SK-N-SH (cell line): Measurements from ENCODE around the gene DPF3. TPM values are rescaled to one million over a fixed set of nuclear protein-coding genes. Genes with fewer than 3 reads are reported as not detected.

Source experiments
- CTCF ChIA-PET: fragments of 300-600, 350-600 bp; formaldehyde crosslinking; extraction: SDS; loops from one replicate; lab custom pipeline; 2021; lab: Yijun Ruan, JAX
- POLR2A ChIA-PET: fragments of 350-600 bp; sonication (Branson Sonifier 250); formaldehyde crosslinking; extraction: SDS; loops from one replicate; lab custom pipeline; 2020; ENCODE audit warnings: antibody characterized with exemption, inconsistent platforms; lab: Yijun Ruan, JAX
- DNase-seq: peaks from one replicate; pipeline ENCODE4 v3.0.0; 2012
- H2AFZ ChIP-seq: fragments of 200-600 bp; sonication (generic); 2 replicates; pipeline ENCODE4 v1.8.1; 2016; ENCODE audit warnings: antibody characterized with exemption, mild to moderate bottlenecking, low read depth
- H3F3A ChIP-seq: fragments of 200-600 bp; sonication (generic); replicated peaks from 2 replicates; pipeline ENCODE3; 2016; ENCODE audit warnings: antibody characterized with exemption, mild to moderate bottlenecking; ENCODE audit not compliant: insufficient read depth
- H3K27ac ChIP-seq, 2 experiments: fragments of 200-500 bp in 1 of 2; fragments of 200-600 bp in 1 of 2; sonication (Bioruptor generic) in 1 of 2; sonication (generic), shearing (Covaris generic) in 1 of 2; 2 replicates each; pipeline versions ENCODE4 v1.5.1 to v1.6.1; 2014 to 2016; ENCODE audit warnings: low read depth in 2 of 2, inconsistent platforms in 1 of 2, low read length in 1 of 2, mild to moderate bottlenecking in 1 of 2, mixed read lengths in 1 of 2
- H3K27me3 ChIP-seq: fragments of 200-600 bp; sonication (generic), shearing (Covaris generic); 2 replicates; pipeline ENCODE4 v1.6.1; 2016; ENCODE audit warnings: mixed run types; ENCODE audit not compliant: insufficient read depth
- H3K36me3 ChIP-seq, 2 experiments: fragments of 200-500 bp in 1 of 2; fragments of 200-600 bp in 1 of 2; sonication (Bioruptor generic) in 1 of 2; sonication (generic) in 1 of 2; replicated peaks in 1 of 2; 2 replicates each; pipeline versions ENCODE3 to v1.5.1; 2014 to 2016; ENCODE audit warnings: low read length in 1 of 2, mild to moderate bottlenecking in 1 of 2; ENCODE audit not compliant: insufficient read depth in 2 of 2, control insufficient read depth in 1 of 2
- H3K4me1 ChIP-seq, 2 experiments: fragments of 200-500 bp in 1 of 2; fragments of 200-600 bp in 1 of 2; sonication (Bioruptor generic) in 1 of 2; sonication (generic), shearing (Covaris generic) in 1 of 2; 2 replicates each; pipeline versions ENCODE4 v1.5.1 to v1.6.1; 2014 to 2016; ENCODE audit warnings: low read depth in 1 of 2, low read length in 1 of 2, mixed run types in 1 of 2; ENCODE audit not compliant: insufficient read depth in 2 of 2, control insufficient read depth in 1 of 2
- H3K4me2 ChIP-seq: fragments of 200-600 bp; sonication (generic), shearing (Covaris generic); 2 replicates; pipeline ENCODE4 v1.6.1; 2017; ENCODE audit warnings: mixed run types
- H3K4me3 ChIP-seq, 2 experiments: fragments of 200-500 bp in 1 of 2; fragments of 200-600 bp in 1 of 2; sonication (Bioruptor generic) in 1 of 2; sonication (generic), shearing (Covaris generic) in 1 of 2; 2 replicates each; pipeline versions ENCODE4 v1.5.1 to v1.8.1; 2014 to 2016; ENCODE audit warnings: low read depth in 2 of 2, inconsistent platforms in 1 of 2, low read length in 1 of 2, mild to moderate bottlenecking in 1 of 2, mixed read lengths in 1 of 2, moderate library complexity in 1 of 2
- H3K79me2 ChIP-seq: fragments of 200-600 bp; sonication (generic); 2 replicates; pipeline ENCODE4 v1.8.1; 2017; ENCODE audit warnings: mild to moderate bottlenecking; ENCODE audit not compliant: insufficient read depth
- H3K9ac ChIP-seq: fragments of 200-600 bp; sonication (generic); 2 replicates; pipeline ENCODE4 v1.6.1; 2017; ENCODE audit warnings: mixed run types
- H3K9me2 ChIP-seq: fragments of 200-600 bp; sonication (generic); 2 replicates; pipeline ENCODE4 v1.6.1; 2017; ENCODE audit warnings: mixed run types
- H3K9me3 ChIP-seq: fragments of 200-600 bp; sonication (generic); 2 replicates; pipeline ENCODE4 v1.6.1; 2017; ENCODE audit warnings: mixed run types, mild to moderate bottlenecking, moderate library complexity
- H4K20me1 ChIP-seq: fragments of 200-600 bp; sonication (generic); 2 replicates; pipeline ENCODE4 v1.6.1; 2017; ENCODE audit warnings: mild to moderate bottlenecking, mixed run types; ENCODE audit not compliant: insufficient read depth
- CTCF ChIP-seq: fragments of 200-600 bp; sonication (generic); IDR thresholded peaks from 2 replicates; pipeline ENCODE4 v1.6.1; 2017; ENCODE audit warnings: antibody characterized with exemption, mild to moderate bottlenecking, moderate library complexity
- EZH2phosphoT487 ChIP-seq: fragments of 200-600 bp; sonication (generic); IDR thresholded peaks from 2 replicates; pipeline ENCODE4 v1.6.1; 2017; ENCODE audit warnings: low read depth, mixed run types, mild to moderate bottlenecking, antibody characterized with exemption, moderate library complexity, borderline replicate concordance
- FOSL2 ChIP-seq: IDR thresholded peaks from 2 replicates; pipeline ENCODE4 v1.4.0; 2012; ENCODE audit warnings: low read depth, mild to moderate bottlenecking, moderate library complexity, borderline replicate concordance
- FOXJ3 ChIP-seq: sonication (generic); formaldehyde crosslinking; IDR thresholded peaks from 2 replicates; pipeline ENCODE4 v1.5.1; 2020; ENCODE audit warnings: mild to moderate bottlenecking, missing genetic modification reagents
- GATA2 ChIP-seq: sonication (generic); formaldehyde crosslinking; IDR thresholded peaks from 2 replicates; pipeline ENCODE4 v1.5.0; 2020; ENCODE audit warnings: mild to moderate bottlenecking, missing genetic modification reagents
- NRF1 ChIP-seq: IDR thresholded peaks from 2 replicates; pipeline ENCODE4 v1.6.1; 2012; ENCODE audit warnings: low read depth, mild to moderate bottlenecking, low read length
- PBX3 ChIP-seq: IDR thresholded peaks from 2 replicates; pipeline ENCODE4; 2012
- RFX5 ChIP-seq: IDR thresholded peaks from 2 replicates; pipeline ENCODE4 v1.6.1; 2012; ENCODE audit warnings: mild to moderate bottlenecking, improper control_type of control experiment, low read length
- RXRA ChIP-seq: IDR thresholded peaks from 2 replicates; pipeline ENCODE4 v1.4.0; 2012; ENCODE audit warnings: low read depth, mild to moderate bottlenecking, borderline replicate concordance
- SIN3A ChIP-seq: IDR thresholded peaks from 2 replicates; pipeline ENCODE4 v1.6.1; 2012; ENCODE audit warnings: low read depth, mild to moderate bottlenecking, low read length, moderate library complexity, borderline replicate concordance
- TEAD4 ChIP-seq: IDR thresholded peaks from 2 replicates; pipeline ENCODE4 v1.4.0; 2012; ENCODE audit warnings: mild to moderate bottlenecking, borderline replicate concordance; ENCODE audit not compliant: insufficient read depth
- WGBS: methylation state at CpG from one replicate; pipeline ENCODE4 v1.1.6; 2017; ENCODE audit warnings: low lambda C conversion rate; 5-methylcytosine and 5-hydroxymethylcytosine counted together
- polyA plus RNA-seq, 3 experiments: library from polyadenylated mRNA; depleted of rRNA; stranded (reverse); fragments of >200 nt; gene quantifications; 2 replicates each; pipeline ENCODE4 v1.2.3, GENCODE V29; 2012
- TF ChIP-seq, protein P1 (sequence below): IDR thresholded peaks from 2 replicates; pipeline ENCODE4 v1.4.0; 2012; ENCODE audit warnings: low read depth
- TF ChIP-seq, protein P2 (sequence below): fragments of 150-350 bp; IDR thresholded peaks from 2 replicates; pipeline ENCODE4 v1.6.1; 2016; ENCODE audit warnings: mild to moderate bottlenecking, low read depth, low read length

The DPF3 gene
- polyA plus RNA-seq, 1 of the 3 experiments (the other 2 are of a cell fraction) = 2.8 TPM

DNA sequence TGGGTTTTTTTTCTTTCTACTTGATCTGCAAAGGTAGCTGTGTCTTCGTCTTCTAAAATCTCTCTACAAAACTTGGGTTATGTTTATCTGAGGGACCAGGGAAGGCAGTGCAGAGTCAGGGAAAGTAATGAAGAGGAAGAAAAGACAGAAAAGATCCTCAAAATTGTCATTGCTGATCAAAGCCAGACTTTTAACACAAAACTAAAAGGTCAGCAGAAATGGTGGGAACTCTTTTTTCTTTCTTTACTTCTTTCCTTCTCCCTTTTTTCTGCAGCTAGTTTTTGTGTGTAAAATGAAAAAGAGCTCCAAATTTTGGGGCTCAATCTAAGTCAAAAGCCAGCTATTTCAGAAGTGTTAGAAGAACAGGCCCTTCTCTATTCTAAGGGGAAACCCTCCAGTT is 11.9 kb downstream of the DPF3 start (continued):
- TF ChIP-seq, protein P1, sequence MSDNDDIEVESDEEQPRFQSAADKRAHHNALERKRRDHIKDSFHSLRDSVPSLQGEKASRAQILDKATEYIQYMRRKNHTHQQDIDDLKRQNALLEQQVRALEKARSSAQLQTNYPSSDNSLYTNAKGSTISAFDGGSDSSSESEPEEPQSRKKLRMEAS = no peak
- TF ChIP-seq, protein P2, sequence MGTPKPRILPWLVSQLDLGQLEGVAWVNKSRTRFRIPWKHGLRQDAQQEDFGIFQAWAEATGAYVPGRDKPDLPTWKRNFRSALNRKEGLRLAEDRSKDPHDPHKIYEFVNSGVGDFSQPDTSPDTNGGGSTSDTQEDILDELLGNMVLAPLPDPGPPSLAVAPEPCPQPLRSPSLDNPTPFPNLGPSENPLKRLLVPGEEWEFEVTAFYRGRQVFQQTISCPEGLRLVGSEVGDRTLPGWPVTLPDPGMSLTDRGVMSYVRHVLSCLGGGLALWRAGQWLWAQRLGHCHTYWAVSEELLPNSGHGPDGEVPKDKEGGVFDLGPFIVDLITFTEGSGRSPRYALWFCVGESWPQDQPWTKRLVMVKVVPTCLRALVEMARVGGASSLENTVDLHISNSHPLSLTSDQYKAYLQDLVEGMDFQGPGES = no peak
- no peak for TF ChIP-seq NRF1
- TF ChIP-seq PBX3 = no peak
- no peak for TF ChIP-seq TEAD4
- TF ChIP-seq EZH2phosphoT487 = no peak
- TF ChIP-seq GATA2 (CRISPR knock-in tag) = no peak
- TF ChIP-seq FOSL2 = no peak
- no peak for TF ChIP-seq RXRA
- no peak for TF ChIP-seq FOXJ3 (CRISPR knock-in tag)
- TF ChIP-seq SIN3A = no peak
- TF ChIP-seq, all 33 proteins: peak for 0

- no peaks in the 10 kb centered on the region for H4K20me1 ChIP-seq
- no peaks in the 10 kb centered on the region for H3F3A ChIP-seq
- H3K9me2 ChIP-seq = no peaks in the 10 kb centered on the region
- H2AFZ ChIP-seq = no peak overlapping the region
- TF ChIP-seq FOXJ3 (CRISPR knock-in tag) = no peak
- TF ChIP-seq RFX5 = no peak
- H3K4me3 ChIP-seq = no peak overlapping the region
- ChIA-PET CTCF (interaction anchor here (1.3 kb wide), 1 partner anchor 23 kb away, joined by 7 read pairs; no protein-coding TSS in a partner anchor), POLR2A (interaction anchor here (1.1 kb wide), 1 partner anchor 11 kb away, joined by 3 read pairs; no protein-coding TSS in a partner anchor)
- H3K9ac ChIP-seq = no peak overlapping the region
- no peaks in the 10 kb centered on the region for H3K36me3 ChIP-seq
- H3K27me3 ChIP-seq = no peaks in the 10 kb centered on the region
- H3K9me3 ChIP-seq = no peaks in the 10 kb centered on the region
- H3K4me1 ChIP-seq = no peaks in the 10 kb centered on the region; a peak in 2 of 4 replicates
- peak; percentile 40 for DNase-seq
- 8% methylated on average over 2 of the region's 2 CpGs for WGBS
- no peak overlapping the region for H3K27ac ChIP-seq
- no peak overlapping the region for H3K4me2 ChIP-seq
- H3K79me2 ChIP-seq = no peaks in the 10 kb centered on the region
These were observed 12.4 kb downstream of the DPF3 start for GRCh38 chr14:72881543-72881942.

DNA sequence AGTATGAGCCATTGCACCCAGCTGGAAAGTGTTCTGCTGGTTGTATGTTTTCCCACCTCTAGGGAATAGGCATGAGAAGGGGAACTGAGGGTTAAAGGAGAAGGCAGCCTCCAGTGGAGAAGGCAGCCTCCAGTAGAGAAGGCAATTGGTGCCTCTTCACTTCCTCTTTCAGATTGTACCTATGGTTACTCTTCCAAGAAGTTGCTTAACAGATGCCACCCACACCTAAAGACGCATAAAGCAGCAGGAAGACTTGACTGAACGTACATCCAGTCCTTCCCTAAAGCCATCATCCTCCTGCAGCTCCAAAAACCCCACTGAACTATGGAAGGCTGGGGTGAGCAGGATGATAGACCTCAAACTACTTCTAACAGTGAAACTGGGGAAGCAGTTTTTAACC is 13.1 kb downstream of the DPF3 start:
- no peak for DNase-seq
- Histone ChIP-seq H3K4me3 (no peak overlapping the region), H3K79me2 (no peaks in the 10 kb centered on the region), H3K4me2 (no peak overlapping the region), H3K27me3 (no peaks in the 10 kb centered on the region), H4K20me1 (no peaks in the 10 kb centered on the region), H3F3A (no peaks in the 10 kb centered on the region), H3K9me2 (no peaks in the 10 kb centered on the region), H3K9me3 (no peaks in the 10 kb centered on the region), H3K9ac (no peak overlapping the region), H3K4me1 (no peaks in the 10 kb centered on the region; a peak in 2 of 4 replicates), H3K27ac (no peak overlapping the region), H2AFZ (no peak overlapping the region), H3K36me3 (no peaks in the 10 kb centered on the region)
- WGBS = 35% methylated on average over 2 of the region's 2 CpGs
- ChIA-PET CTCF (no interaction called here), POLR2A (no interaction called here)
- no peak for TF ChIP-seq EZH2phosphoT487
- no peak for TF ChIP-seq CTCF
- TF ChIP-seq, protein P2 = no peak
